ENCODE data around the gene PLPP7. TPM values are rescaled to one million over a fixed set of nuclear protein-coding genes. Genes with fewer than 3 reads are reported as not detected.
"Not testable (repeated sequence)": the region's sequence is repeated elsewhere in the genome, so short reads cannot be mapped to it uniquely, and the experiment has no call there.

Gene PLPP7
- total RNA-seq, 1 donor from 2014 or later, result 3.1 TPM

DNA sequence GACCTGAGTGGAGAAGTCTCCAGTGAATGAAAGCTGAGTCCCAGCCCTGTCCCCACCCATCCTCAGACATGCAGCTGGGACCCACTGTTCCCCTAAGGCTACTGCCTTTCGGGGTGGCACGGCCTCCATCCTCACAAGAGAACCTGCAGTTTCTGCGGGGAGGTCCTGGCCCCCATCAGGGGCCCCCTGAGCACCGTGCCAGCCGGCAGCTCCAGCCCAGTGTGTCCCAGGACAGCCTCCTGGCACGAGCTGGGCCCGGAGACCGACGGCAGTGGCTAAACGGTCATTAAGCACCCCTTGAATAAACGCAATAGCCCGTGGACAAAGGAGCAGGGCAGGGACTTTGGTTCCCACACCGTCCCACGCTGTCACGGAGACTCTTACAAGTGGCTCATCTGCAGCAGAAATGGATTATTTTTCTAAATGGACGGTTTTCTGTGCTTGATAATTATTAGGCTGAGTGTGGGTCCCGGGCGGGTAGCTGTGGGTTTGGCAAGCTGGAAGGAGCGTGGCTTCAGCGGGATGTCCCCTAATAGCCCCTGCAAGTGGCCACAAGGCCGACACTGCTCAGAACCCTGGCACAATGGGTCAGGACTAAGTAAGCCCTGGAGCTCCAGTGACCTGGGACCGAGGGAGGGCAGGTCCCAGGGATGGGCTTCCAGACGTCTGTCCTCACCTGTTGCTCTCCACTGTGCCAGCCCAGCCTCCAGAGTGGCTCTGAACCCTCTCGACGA lies 30.7 kb upstream of the PLPP7 start:
- no peak overlapping the region for H3K4me3 Mint-ChIP-seq
- no peaks in the 10 kb centered on the region for H3K9me3 Mint-ChIP-seq
- no peak for DNase-seq (ENCODE audit: extremely low spot score, unreplicated experiment)
- TF ChIP-seq, protein P1, sequence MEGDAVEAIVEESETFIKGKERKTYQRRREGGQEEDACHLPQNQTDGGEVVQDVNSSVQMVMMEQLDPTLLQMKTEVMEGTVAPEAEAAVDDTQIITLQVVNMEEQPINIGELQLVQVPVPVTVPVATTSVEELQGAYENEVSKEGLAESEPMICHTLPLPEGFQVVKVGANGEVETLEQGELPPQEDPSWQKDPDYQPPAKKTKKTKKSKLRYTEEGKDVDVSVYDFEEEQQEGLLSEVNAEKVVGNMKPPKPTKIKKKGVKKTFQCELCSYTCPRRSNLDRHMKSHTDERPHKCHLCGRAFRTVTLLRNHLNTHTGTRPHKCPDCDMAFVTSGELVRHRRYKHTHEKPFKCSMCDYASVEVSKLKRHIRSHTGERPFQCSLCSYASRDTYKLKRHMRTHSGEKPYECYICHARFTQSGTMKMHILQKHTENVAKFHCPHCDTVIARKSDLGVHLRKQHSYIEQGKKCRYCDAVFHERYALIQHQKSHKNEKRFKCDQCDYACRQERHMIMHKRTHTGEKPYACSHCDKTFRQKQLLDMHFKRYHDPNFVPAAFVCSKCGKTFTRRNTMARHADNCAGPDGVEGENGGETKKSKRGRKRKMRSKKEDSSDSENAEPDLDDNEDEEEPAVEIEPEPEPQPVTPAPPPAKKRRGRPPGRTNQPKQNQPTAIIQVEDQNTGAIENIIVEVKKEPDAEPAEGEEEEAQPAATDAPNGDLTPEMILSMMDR (conservative IDR thresholded peaks at IDR 0.05), result no peak
- H3K27me3 Mint-ChIP-seq, result no peaks in the 10 kb centered on the region
- H3K36me3 Mint-ChIP-seq, result no peaks in the 10 kb centered on the region
- no peak overlapping the region for H3K27ac Mint-ChIP-seq
- peaks cover 3% of the 10 kb centered on the region for H3K4me1 Mint-ChIP-seq (ENCODE audit: unreplicated experiment)

DNA sequence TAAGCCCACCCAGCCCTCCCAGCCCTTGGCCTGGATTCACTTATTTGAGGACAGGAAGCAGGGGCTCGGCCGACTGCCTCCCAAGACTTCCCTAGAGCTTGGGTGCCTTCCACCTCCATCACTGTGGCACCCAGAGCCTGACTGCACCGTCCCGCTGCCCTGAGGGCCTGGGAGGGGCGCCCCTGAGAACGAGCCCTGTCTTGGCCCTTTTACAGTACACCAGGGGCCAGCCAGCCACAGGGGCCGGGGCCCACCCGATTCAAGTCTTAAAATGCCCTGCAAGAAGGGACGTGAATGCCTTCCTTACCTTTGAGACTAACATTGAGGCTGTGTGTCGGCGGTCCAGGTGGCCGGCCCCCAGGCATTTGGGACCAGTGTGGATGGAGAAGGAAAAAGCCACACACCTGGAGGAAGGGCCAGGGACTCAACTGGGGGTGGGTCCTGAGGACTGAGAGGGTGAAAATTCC lies 30.1 kb upstream of the PLPP7 start:
- H3K4me3 Mint-ChIP-seq, result no peak overlapping the region
- no peaks in the 10 kb centered on the region for H3K27me3 Mint-ChIP-seq
- no peaks in the 10 kb centered on the region for H3K36me3 Mint-ChIP-seq
- H3K9me3 Mint-ChIP-seq, result no peaks in the 10 kb centered on the region
- no peak for DNase-seq (ENCODE audit: extremely low spot score, unreplicated experiment)
- TF ChIP-seq, protein P1 (conservative IDR thresholded peaks at IDR 0.05), result no peak
- peaks cover 3% of the 10 kb centered on the region for H3K4me1 Mint-ChIP-seq (ENCODE audit: unreplicated experiment)
- no peak overlapping the region for H3K27ac Mint-ChIP-seq

DNA sequence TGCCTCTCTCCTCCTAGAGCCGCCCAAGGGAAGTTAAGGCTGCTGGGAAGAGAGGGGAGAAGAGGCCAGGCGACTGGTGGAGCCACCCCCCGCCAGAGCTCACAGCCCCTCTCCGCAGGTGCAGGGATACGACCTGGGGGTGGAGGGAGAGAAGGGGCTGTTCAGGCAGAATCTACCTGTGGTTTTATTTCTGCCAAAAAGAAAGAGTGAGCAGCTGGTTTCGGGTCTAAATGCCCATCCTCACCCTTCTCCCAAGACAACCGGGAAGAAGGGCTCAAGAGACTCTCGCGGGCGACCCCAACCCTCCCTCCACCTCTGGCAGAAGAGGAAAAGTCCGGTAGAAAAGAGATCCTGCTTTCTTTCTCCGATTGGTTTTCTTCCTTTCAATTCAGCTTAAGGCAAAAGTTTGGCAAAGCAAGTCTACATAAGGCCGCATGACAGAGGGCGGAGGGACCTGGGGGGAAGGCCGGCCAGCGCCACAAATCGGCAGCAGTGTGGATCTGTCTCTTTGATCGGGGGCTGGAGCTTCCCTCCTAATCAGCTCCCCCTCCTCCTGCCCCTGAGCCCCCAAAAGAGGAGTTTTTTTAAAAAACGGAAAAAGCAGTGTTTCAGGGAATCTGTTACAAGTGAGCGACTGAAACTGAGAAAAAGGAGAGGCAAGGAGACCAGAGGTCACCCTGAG lies 29.5 kb upstream of the PLPP7 start:
- Mint-ChIP-seq H3K27me3 (no peaks in the 10 kb centered on the region), H3K9me3 (no peaks in the 10 kb centered on the region), H3K4me1 (ENCODE audit: unreplicated experiment) (peaks cover 3% of the 10 kb centered on the region), H3K36me3 (no peaks in the 10 kb centered on the region), H3K27ac (no peak overlapping the region), H3K4me3 (no peak overlapping the region)
- TF ChIP-seq, protein P1 (conservative IDR thresholded peaks at IDR 0.05), result no peak
- DNase-seq (ENCODE audit: extremely low spot score, unreplicated experiment), result no peak

DNA sequence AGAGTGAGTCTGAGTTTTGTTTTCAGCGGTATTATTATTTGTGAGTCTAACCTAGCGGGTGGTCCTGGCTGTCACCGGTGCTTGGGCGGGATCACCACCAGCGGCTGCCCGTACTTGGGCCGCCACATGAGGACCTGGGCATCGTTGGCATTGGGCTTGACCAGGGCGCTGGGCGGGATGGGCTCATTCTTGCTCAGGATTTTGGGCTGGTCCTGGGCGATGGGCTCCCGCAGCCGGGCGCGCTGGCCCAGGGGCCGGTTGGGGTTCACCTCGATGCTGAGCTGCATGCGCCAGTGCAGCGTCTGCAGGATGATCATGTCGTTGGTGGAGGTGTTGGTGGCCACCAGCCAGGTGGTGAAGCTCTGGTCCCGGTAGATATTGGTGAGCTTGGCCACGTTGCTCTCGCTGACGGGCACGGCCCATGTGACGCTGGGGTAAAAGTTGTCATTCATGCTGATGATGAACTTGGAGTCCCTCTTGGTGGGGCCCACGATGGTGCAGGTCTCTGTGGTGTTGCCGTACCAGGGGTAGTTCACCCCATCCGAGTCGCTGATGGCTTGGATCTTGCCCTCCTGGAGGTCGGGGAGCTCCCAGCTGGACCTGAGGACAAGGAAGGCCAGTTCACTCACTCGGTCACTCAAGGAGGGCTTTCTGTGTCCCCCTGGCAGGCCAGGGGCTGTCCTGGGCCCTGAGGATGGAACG lies 28.6 kb upstream of the PLPP7 start:
- DNase-seq (ENCODE audit: extremely low spot score, unreplicated experiment), result no peak
- no peak overlapping the region for H3K4me3 Mint-ChIP-seq
- H3K4me1 Mint-ChIP-seq (ENCODE audit: unreplicated experiment), result peaks cover 3% of the 10 kb centered on the region
- no peaks in the 10 kb centered on the region for H3K9me3 Mint-ChIP-seq
- H3K36me3 Mint-ChIP-seq, result no peaks in the 10 kb centered on the region
- H3K27me3 Mint-ChIP-seq, result no peaks in the 10 kb centered on the region
- no peak overlapping the region for H3K27ac Mint-ChIP-seq
- TF ChIP-seq, protein P1 (conservative IDR thresholded peaks at IDR 0.05), result no peak

DNA sequence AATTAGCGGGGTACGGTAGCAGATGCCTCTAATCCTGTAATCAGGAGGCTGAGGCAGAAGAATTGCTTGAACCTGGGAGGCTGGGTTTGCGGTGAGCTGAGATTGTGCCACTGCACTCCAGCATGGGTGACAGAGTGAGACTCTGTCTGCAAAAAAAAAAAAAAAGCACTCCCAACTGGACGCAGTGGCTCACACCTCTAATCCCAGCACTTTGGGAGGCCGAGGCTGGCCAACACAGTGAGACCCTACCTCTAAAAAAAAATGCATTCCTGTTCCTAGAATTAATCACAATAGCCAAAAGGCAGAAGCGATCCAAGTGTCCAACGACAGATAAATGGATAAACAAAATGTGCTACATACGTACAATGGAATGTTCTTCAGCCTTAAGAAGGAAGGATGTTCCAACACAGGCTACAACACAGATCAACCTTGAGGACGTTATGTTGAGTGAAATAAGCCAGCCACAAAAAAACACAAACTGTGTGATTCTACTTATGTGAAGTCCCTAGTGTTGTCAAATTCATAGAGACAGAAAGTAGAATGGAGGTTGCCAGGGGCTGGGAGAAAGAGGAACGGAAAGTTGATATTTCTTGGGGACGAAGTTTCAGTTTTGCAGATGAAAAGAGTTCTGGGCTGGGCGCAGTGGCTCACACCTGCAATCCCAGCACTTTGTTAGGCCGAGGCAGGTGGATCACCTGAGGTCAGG lies 27.0 kb upstream of the PLPP7 start:
- no peak for DNase-seq (ENCODE audit: extremely low spot score, unreplicated experiment)
- H3K4me3 Mint-ChIP-seq, result no peak overlapping the region

DNA sequence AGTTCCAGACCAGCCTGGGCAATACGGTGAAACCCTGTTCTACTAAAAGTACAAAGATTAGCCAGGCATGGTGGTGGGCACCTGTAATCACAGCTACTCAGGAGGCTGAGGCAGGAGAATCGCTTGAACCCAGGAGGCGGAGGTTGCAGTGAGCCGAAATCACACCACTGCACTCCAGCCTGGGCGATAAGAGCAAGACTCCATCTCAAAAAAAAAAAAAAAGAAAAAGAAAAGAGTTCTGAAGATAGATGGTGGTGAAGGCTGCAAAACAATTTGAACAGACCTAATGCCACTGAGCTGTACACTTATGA lies 26.5 kb upstream of the PLPP7 start:
- not testable (repeated sequence) for H3K36me3 Mint-ChIP-seq; H3K9me3 Mint-ChIP-seq; H3K4me3 Mint-ChIP-seq; DNase-seq (ENCODE audit: extremely low spot score, unreplicated experiment); H3K27me3 Mint-ChIP-seq; H3K27ac Mint-ChIP-seq; H3K4me1 Mint-ChIP-seq (ENCODE audit: unreplicated experiment)

More for the DNA sequence above, 27.0 kb upstream of the PLPP7 start:
- TF ChIP-seq, protein P1 (conservative IDR thresholded peaks at IDR 0.05), result no peak
- H3K27ac Mint-ChIP-seq, result no peak overlapping the region
- peaks cover 3% of the 10 kb centered on the region for H3K4me1 Mint-ChIP-seq (ENCODE audit: unreplicated experiment)
- H3K9me3 Mint-ChIP-seq, result no peaks in the 10 kb centered on the region
- no peaks in the 10 kb centered on the region for H3K27me3 Mint-ChIP-seq
- H3K36me3 Mint-ChIP-seq, result no peaks in the 10 kb centered on the region

Data from type B pancreatic cell (in vitro differentiated cells).